Urinary bladder (tissue), 4 donors: ENCODE results near the gene MYF5. TPM values are rescaled to one million over a fixed set of nuclear protein-coding genes. Genes with fewer than 3 reads are reported as not detected.

Experiments used
- DNase-seq: peaks from one replicate; pipeline ENCODE4 v3.0.0-alpha.2; 2015; ENCODE audit errors: extremely low spot score
- H3K27ac ChIP-seq: one replicate; pipeline ENCODE4 v1.5.1; 2013; ENCODE audit warnings: low read depth, mild to moderate bottlenecking, moderate library complexity
- H3K36me3 ChIP-seq: one replicate; pipeline ENCODE4 v1.6.1; 2013; ENCODE audit warnings: mild to moderate bottlenecking, moderate library complexity; ENCODE audit not compliant: insufficient read depth
- H3K4me1 ChIP-seq: one replicate; pipeline ENCODE4 v1.6.1; 2013; ENCODE audit warnings: mild to moderate bottlenecking, moderate library complexity; ENCODE audit not compliant: insufficient read depth
- H3K4me3 ChIP-seq: one replicate; pipeline ENCODE4 v1.5.1; 2013; ENCODE audit warnings: low read depth, low read length
- whole genome bisulfite sequencing: extraction: QIAGEN DNeasy Blood & Tissue Kit; methylation state at CpG from one replicate; pipeline ENCODE4 v1.1.7; 2013; 5-methylcytosine and 5-hydroxymethylcytosine counted together
- polyA plus RNA-seq: library from polyadenylated mRNA; stranded (reverse); fragments of 200-250 nt; gene quantifications from one replicate; pipeline ENCODE4 v1.2.3, GENCODE V29; 2013
- total RNA-seq: library from RNA; depleted of rRNA; stranded (reverse); fragments of >200 nt; gene quantifications from one replicate; pipeline ENCODE4 v1.2.3, GENCODE V29; 2014
- donor health status: healthy with polysubstance abuse.
- donor health status: healthy.

The MYF5 gene
- total and polyA plus RNA-seq, 2 donors: 5.4 TPM; not detected in 1

DNA sequence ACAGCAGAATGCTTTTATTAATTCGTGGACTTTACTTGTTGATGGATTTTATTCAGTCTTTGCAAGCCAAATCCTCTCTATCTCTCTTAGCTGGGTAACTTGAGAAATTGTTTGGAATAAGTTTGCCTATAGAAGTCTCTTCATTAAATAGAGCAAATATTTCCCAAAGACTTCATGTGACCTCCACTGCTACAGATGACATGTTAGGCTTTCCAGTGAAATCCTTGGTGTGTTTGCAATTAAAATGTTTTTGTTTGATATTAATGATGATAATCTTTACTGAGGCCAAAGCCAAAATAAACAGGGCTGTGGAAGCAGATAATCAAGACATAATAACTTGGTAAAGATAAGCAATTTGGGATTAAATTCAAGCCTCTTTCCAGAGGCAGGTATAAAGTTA, 4.8 kb upstream of the MYF5 start:
- WGBS: 44% methylated on average over 1 of the region's 1 CpG
- H3K27ac ChIP-seq: no peak overlapping the region

DNA sequence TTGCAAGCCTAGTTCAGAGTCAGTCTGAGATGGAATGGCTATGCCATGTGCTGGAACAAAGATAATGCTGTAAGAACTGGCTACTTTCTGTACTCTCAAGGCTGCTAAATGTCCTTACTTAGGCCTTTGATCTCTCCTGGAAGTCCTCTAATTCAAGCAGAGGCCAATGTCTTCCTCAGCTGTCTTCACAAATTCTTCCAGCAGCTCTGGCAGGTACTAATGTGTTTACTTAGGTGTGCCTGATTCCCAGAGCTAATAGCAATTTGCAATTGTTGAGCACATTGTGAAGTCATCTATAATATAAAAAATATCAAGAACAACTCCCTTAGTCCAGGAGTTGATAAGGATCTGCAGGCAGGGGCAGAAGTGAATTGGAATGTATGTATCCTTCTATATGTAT, 3.8 kb upstream of the MYF5 start:
- Histone ChIP-seq H3K27ac (no peak overlapping the region), H3K4me1 (no peaks in the 10 kb centered on the region), H3K36me3 (no peaks in the 10 kb centered on the region), H3K4me3 (no peak overlapping the region)
- DNase-seq: no peak

More for the DNA sequence above, 4.8 kb upstream of the MYF5 start:
- no peak for DNase-seq
- H3K36me3 ChIP-seq: no peaks in the 10 kb centered on the region
- no peaks in the 10 kb centered on the region for H3K4me1 ChIP-seq
- H3K4me3 ChIP-seq: no peak overlapping the region

DNA sequence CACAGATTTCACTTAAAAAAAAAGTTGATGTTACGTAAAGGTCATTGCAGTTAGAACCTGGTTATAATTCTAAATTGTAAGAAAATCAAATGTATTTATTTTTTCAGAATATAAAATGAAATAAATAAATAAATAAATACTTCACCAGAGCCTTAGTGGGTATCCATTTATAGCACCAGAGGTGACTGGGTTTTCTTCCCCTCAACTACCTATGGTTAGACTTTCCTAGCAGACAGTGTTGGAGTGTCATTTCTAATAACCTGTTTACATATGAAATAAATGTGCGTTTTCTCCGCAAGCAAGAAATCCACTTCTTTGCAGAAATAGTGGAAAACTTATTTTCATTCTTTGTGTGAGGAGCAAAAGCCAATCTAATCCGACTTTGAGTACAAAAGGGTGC, 3.3 kb upstream of the MYF5 start:
- Histone ChIP-seq H3K4me1 (no peaks in the 10 kb centered on the region), H3K27ac (no peak overlapping the region), H3K36me3 (no peaks in the 10 kb centered on the region), H3K4me3 (no peak overlapping the region)
- no peak for DNase-seq
- WGBS: 85% methylated on average over 4 of the region's 4 CpGs

DNA sequence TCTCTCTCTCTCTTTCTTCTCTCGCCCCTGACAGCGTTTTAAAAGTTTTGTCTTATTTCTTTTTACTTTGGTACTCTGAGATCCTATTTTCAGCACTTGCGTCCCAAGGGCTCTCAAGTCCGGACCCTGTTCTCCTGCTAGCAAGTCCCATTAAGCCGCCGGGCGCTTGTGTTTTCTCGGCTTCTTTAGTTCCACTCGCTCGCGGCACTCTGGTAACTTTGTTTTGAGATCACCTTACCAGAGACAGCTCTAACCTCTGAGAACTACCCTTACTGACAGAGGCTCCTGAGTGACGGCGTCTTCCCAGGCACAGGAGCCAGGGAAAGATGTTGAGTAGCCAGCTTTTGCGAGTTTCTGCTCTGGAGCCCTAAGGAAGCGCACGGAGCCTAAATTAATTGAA, 2.7 kb upstream of the MYF5 start:
- Histone ChIP-seq H3K4me3 (no peak overlapping the region), H3K36me3 (no peaks in the 10 kb centered on the region), H3K4me1 (no peaks in the 10 kb centered on the region), H3K27ac (no peak overlapping the region)
- 42% methylated on average over 16 of the region's 16 CpGs for WGBS
- DNase-seq: no peak

DNA sequence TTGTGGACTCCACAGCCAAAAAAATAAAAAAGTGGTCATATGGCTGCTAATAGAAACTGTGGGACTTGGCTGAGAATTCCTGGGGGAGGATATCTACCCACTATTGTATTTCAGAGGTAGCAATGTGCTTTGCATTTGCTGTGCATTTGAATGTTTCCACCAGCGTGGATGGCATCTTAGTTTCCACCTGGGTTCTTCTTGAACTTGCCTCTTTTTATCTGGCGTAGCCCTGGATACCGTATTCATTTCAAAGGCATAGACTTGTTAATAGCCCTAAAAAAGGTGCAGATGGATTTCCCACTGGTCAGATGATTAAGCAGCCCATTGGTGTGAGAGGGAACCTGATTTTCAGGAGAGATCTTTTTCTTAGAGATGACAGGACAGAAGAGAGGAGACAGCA, 1.9 kb upstream of the MYF5 start:
- DNase-seq: no peak
- H3K4me3 ChIP-seq: no peak overlapping the region
- WGBS: 76% methylated on average over 3 of the region's 3 CpGs
- no peak overlapping the region for H3K27ac ChIP-seq
- H3K4me1 ChIP-seq: no peaks in the 10 kb centered on the region
- no peaks in the 10 kb centered on the region for H3K36me3 ChIP-seq

DNA sequence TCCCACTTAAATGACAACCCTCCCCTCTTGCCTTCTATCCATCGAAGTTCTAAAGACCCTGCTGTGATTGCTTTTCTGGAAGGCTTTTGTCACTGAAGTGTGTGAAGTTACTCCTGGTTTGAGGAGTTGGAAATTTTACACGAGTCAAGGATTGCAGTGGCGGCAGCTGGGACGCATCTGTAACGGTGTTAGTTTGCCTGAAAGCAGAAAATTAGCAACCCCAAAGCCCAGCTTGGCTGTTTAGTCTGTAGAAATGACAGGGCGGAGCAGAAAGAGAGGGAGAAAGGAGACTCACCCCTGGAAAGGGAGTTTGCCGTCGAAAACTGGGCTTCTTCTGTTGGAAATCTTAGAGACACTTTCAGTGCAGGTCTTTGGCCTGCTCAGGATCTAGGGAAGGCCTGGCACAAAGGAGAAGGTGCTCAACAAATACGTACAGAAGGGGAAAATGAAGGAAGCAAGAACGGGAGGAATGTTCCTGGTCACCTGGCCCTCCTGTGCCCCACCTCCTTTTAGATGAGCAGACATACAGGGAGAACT, 931 bp upstream of the MYF5 start:
- no peak for DNase-seq
- H3K4me3 ChIP-seq: no peak overlapping the region
- 62% methylated on average over 10 of the region's 10 CpGs for WGBS

DNA sequence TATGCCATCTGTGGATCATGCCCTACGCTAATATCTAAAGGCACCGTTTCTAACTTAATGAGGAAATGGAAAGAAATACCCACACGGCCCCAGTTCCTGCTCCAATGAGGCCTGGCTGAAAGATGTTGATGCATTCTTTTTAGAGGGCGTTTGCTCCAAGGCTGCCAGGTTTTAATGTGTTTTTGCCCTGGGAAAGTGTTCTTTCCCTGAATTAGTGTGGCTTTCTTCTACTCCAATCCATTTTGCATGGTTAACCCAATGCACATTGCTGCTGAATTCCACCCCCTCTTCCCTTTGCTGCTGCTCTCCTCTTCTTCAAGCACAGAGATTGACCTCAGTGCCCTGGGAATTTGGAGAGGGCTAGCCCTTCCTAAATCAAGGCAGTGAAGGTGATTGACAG, 1.1 kb downstream of the MYF5 start:
- DNase-seq: no peak
- WGBS: 80% methylated on average over 4 of the region's 4 CpGs
- Histone ChIP-seq H3K4me3 (no peak overlapping the region), H3K36me3 (no peaks in the 10 kb centered on the region), H3K4me1 (no peaks in the 10 kb centered on the region), H3K27ac (no peak overlapping the region)

More for the DNA sequence above, 931 bp upstream of the MYF5 start:
- Histone ChIP-seq H3K36me3 (no peaks in the 10 kb centered on the region), H3K4me1 (no peaks in the 10 kb centered on the region), H3K27ac (no peak overlapping the region)

DNA sequence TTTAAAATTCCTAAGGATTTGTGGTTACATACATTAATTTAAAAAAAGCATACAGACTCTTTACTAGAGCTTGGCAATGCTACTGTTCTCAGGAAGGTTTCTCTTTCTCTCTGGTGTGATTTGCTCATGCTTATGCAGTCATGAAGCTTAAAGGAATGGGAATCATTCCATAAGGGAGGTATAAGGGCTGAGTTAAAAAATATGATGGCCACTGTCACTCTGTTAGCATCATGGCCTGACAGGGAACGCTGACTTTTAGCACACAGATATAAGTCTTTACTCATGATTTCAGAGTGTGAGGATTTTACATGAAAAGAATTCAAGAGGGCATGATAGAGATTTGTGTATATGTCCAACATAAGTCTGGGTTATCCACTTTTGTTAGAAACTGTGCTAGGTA, 3.8 kb downstream of the MYF5 start:
- DNase-seq: no peak
- no peak overlapping the region for H3K4me3 ChIP-seq

DNA sequence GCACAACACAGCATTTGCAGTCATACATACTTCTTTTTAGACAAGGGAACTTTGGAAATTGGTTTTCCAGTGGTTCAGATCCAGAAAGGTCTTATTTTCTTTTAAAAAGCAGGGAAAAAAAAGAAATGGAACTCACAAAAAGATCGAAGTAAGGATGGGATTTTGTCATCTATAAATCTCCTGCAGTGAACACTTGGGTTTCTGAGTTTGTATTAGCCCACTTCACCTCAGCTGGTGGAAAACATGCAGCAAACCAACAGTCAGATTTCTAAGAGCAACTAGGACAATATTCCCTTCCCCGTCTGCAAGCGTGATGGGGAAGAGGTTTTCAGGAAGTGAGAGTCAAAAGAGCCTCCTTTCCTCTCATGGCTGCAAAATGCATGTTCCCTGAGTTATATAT, 4.6 kb downstream of the MYF5 start:
- DNase-seq: no peak
- H3K36me3 ChIP-seq: no peaks in the 10 kb centered on the region
- WGBS: 85% methylated on average over 3 of the region's 3 CpGs
- H3K4me1 ChIP-seq: no peaks in the 10 kb centered on the region
- no peak overlapping the region for H3K27ac ChIP-seq
- no peak overlapping the region for H3K4me3 ChIP-seq

More for the DNA sequence above, 3.8 kb downstream of the MYF5 start:
- Histone ChIP-seq H3K27ac (no peak overlapping the region), H3K4me1 (no peaks in the 10 kb centered on the region), H3K36me3 (no peaks in the 10 kb centered on the region)
- WGBS: 89% methylated on average over 1 of the region's 1 CpG

DNA sequence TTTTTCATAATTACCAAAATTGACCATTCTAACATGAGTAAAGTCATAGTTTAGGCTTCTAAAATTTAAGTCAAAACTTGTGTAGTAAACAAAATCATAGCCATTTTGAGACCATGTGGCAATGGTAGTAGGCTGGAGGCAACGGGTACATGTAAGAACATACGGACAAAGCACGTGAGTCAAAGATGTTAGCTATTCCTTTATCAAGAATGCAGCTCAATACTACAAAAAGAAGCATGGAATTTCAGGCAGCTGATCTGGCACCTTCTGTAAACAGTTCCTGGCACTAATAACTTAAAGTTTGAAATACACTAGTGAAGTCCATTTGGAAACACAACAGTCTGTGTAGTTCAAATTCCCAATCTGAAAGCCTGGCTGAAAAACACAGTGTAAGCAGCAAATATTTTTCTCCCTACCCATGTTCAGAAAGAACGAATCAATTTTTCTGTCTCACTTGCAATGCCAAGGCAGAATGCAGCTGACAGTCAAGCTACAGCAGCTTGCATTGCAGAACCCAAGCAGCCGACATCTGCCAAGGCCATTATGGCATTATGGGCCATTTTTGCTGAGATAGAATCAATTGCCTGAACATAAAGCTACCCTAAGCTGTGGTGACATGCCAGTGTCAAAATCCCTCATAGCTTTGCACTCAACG, 29.3 kb downstream of the MYF5 start:
- no peaks in the 10 kb centered on the region for H3K36me3 ChIP-seq
- H3K4me1 ChIP-seq: no peaks in the 10 kb centered on the region
- WGBS: 77% methylated on average over 6 of the region's 6 CpGs
- no peak overlapping the region for H3K27ac ChIP-seq
- no peak for DNase-seq
- H3K4me3 ChIP-seq: no peak overlapping the region

DNA sequence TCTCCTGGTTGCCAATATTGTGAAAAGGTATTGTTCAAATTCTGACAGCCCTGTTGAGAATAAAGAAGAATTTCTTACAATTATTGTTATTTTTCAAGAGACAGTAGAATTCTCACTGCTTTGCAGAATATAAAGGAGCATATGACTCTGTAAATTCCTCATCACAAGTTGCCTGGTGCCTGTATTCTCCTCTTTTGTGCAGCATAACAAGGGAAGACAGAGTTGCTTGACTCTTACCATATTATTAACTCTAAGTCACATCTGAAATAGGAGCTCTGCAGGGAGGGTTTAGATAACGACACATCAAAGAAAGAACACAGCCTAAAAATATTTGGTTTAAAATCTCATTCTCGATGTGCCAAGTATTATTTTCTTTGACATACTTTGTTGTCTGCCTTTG, 31.1 kb downstream of the MYF5 start:
- H3K4me3 ChIP-seq: no peak overlapping the region
- no peaks in the 10 kb centered on the region for H3K36me3 ChIP-seq
- DNase-seq: no peak
- no peak overlapping the region for H3K27ac ChIP-seq
- no peaks in the 10 kb centered on the region for H3K4me1 ChIP-seq
- 56% methylated on average over 2 of the region's 2 CpGs for WGBS

DNA sequence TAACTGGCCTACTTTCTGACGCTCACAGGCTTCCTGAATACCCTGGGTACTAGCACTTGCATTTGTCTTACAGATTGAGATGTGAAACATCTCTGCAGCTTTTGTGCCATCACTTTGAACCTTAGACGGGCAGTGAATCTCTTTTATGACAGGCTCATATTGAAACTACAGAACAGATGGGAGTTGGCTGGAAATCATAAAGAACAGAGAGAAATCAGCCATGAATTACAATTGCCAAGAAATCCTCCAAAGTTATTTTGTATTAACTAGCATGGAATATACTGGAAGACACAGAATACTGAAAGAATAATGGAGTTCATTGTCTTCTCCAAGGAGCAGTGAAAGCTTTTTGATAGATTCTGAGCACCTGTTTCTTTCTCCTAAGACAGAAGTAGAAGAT, 32.7 kb downstream of the MYF5 start:
- no peak overlapping the region for H3K27ac ChIP-seq
- no peak overlapping the region for H3K4me3 ChIP-seq
- no peaks in the 10 kb centered on the region for H3K36me3 ChIP-seq
- 70% methylated on average over 2 of the region's 2 CpGs for WGBS
- H3K4me1 ChIP-seq: no peaks in the 10 kb centered on the region
- no peak for DNase-seq

DNA sequence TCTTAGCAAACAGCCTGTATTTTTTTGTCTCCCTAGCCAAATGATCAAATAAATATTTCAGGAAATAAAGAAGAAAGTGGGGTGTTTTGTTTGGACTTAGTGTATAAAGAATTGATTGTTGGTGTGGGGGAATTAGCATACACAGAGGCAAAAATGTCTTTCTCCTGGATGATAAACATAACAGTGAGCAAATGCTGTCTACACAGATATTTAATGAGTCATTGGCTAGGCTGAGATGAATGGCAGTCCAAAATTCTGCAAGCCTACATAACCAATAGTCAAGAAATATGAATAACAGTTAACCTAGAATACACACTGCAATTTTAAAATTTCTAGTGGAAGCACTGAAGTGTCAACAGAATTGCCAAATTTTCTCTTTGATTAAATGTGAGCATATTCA, 35.8 kb downstream of the MYF5 start:
- Histone ChIP-seq H3K4me1 (no peaks in the 10 kb centered on the region), H3K36me3 (no peaks in the 10 kb centered on the region), H3K4me3 (no peak overlapping the region), H3K27ac (no peak overlapping the region)
- no peak for DNase-seq

DNA sequence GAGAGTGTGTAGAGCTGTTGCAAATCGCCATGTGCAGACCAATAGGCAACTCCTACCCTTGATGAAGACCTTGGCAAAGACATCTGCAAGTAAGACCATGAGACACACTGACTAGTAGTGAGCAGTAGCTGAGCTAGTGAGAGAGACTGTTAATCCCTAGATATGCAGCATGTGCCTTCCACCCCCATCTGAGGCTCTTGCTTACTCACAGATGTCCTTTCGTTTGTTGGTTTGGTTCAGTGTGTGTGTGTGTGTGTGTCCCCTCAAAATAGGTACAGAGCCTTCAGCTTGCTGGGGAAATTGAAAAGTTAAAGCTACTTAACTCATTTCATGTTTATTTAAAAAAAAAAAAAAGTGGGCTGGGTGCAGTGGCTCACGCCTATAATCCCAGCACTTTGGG, 37.6 kb downstream of the MYF5 start:
- DNase-seq: no peak
- H3K4me3 ChIP-seq: no peak overlapping the region
- WGBS: 97% methylated on average over 3 of the region's 3 CpGs

DNA sequence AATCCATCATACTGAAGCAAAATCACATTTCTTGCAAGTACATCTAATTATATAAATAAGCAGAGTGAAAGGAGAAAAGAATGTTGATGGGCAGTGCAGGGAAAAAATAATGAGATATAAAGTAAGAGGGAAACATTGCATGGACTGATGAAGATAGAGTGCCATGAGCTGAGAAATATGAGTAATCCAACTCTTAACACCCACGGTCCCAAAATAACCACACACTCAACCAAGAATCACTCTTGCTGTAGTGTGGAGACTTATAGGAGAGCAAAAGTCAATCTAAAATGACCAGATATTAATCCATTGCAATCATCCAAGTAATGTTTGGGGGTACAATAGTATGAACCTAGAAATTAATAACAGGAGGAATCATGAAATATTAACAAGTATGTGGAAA, 40.2 kb downstream of the MYF5 start:
- no peak for DNase-seq
- no peaks in the 10 kb centered on the region for H3K4me1 ChIP-seq
- WGBS: 88% methylated on average over 1 of the region's 1 CpG
- no peak overlapping the region for H3K4me3 ChIP-seq
- H3K27ac ChIP-seq: no peak overlapping the region
- H3K36me3 ChIP-seq: no peaks in the 10 kb centered on the region

More for the DNA sequence above, 37.6 kb downstream of the MYF5 start:
- no peaks in the 10 kb centered on the region for H3K36me3 ChIP-seq
- no peak overlapping the region for H3K27ac ChIP-seq
- no peaks in the 10 kb centered on the region for H3K4me1 ChIP-seq
